SU-DHL-6 (cell line): ENCODE measurements around the gene KIF16B.

Experiments used
- H2AFZ ChIP-seq: fragments of 200-600 bp; sonication (generic); 2 replicates; pipeline ENCODE4 v1.6.1; 2014; ENCODE audit warnings: low read depth, mild to moderate bottlenecking, moderate library complexity, mixed read lengths, antibody characterized with exemption, low read length; ENCODE audit not compliant: severe bottlenecking
- H3F3A ChIP-seq: fragments of 200-600 bp; shearing (Covaris generic); 2 replicates; pipeline ENCODE4 v1.6.0; 2016; ENCODE audit warnings: antibody characterized with exemption, mild to moderate bottlenecking; ENCODE audit not compliant: insufficient read depth
- H3K27ac ChIP-seq: fragments of 200-600 bp; sonication (generic); 2 replicates; pipeline ENCODE4 v1.5.1; 2016; ENCODE audit warnings: low read depth, mild to moderate bottlenecking, low read length, moderate library complexity, mixed read lengths
- H3K27me3 ChIP-seq: fragments of 200-600 bp; sonication (generic), shearing (Covaris generic); 2 replicates; pipeline ENCODE4 v1.6.0; 2014; ENCODE audit warnings: mild to moderate bottlenecking, low read length
- H3K36me3 ChIP-seq: fragments of 200-600 bp; sonication (generic); 2 replicates; pipeline ENCODE4 v1.6.1; 2014; ENCODE audit warnings: mild to moderate bottlenecking, low read length, mixed read lengths
- H3K4me2 ChIP-seq: fragments of 300-600, 200-600 bp; shearing (Covaris generic), sonication (generic); 2 replicates; pipeline ENCODE4 v1.6.0; 2014; ENCODE audit warnings: low read length, low read depth, mild to moderate bottlenecking; ENCODE audit not compliant: poor library complexity, severe bottlenecking
- H3K4me3 ChIP-seq: fragments of 200-600 bp; sonication (generic); 2 replicates; pipeline ENCODE4 v1.5.1; 2014; ENCODE audit warnings: antibody characterized with exemption, low read length, mild to moderate bottlenecking, mixed read lengths; ENCODE audit not compliant: insufficient read depth, poor library complexity, severe bottlenecking
- H3K79me2 ChIP-seq: fragments of 200-600 bp; sonication (generic); 2 replicates; pipeline ENCODE4 v1.6.1; 2014; ENCODE audit warnings: mild to moderate bottlenecking, low read length, moderate library complexity; ENCODE audit not compliant: insufficient read depth
- H3K9ac ChIP-seq: fragments of 200-600 bp; sonication (generic); 2 replicates; pipeline ENCODE4 v1.7.0; 2014; ENCODE audit warnings: mild to moderate bottlenecking, low read length
- H3K9me2 ChIP-seq: fragments of 200-600 bp; sonication (generic); replicated peaks from 2 replicates; pipeline ENCODE4 v1.6.1; 2014; ENCODE audit warnings: low read length; ENCODE audit not compliant: insufficient read depth
- H3K9me3 ChIP-seq: fragments of 200-600 bp; sonication (generic); 2 replicates; pipeline ENCODE4 v1.6.1; 2014; ENCODE audit warnings: low read length, mixed read lengths; ENCODE audit not compliant: insufficient read depth
- H4K20me1 ChIP-seq: fragments of 200-600 bp; sonication (generic); 2 replicates; pipeline ENCODE4 v1.6.1; 2014; ENCODE audit warnings: low read depth, mild to moderate bottlenecking, antibody characterized with exemption, low read length, moderate library complexity, mixed read lengths
- EZH2phosphoT487 ChIP-seq: fragments of 200-600 bp; sonication (generic), shearing (Covaris generic); conservative IDR thresholded peaks from 2 replicates; pipeline ENCODE4 v1.6.1; 2018; ENCODE audit warnings: mild to moderate bottlenecking, antibody characterized with exemption, low read length, moderate library complexity, mixed read lengths
- TF ChIP-seq, protein P1 (sequence below): fragments of 200-600 bp; sonication (generic); IDR thresholded peaks from one replicate; pipeline ENCODE4 v1.5.1; 2017; ENCODE audit warnings: antibody characterized with exemption, mild to moderate bottlenecking, low read length, moderate library complexity; ENCODE audit not compliant: insufficient read depth, poor library complexity, severe bottlenecking

Gene KIF16B

DNA sequence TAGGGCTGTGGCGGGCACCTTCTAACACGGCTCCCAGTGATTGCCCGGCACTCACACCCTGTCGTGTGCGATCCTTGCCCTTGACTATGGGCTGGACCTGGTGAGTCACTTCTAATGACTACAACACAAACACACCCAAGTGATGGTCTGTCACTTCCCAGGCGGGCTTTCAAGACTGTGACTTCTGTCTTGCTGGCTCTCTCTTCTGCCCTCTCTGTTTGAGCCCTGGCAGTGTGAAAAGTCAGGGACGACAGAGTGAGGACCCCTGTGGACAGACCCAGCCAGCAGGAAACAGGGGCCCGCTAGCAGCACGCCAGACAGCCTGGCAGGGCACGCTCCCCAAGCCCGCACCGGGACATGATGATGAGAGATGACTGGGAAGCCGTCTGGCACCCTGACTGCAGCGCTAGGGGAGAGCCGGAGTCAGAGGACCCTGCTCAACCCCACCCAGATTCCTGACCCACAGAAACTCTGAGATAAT lies 43.0 kb downstream of the KIF16B start:
- no peak overlapping the region for H3K9ac ChIP-seq
- H2AFZ ChIP-seq = no peak overlapping the region
- no peak overlapping the region for H3K4me2 ChIP-seq
- H3K4me3 ChIP-seq = no peak overlapping the region
- TF ChIP-seq, protein P1, sequence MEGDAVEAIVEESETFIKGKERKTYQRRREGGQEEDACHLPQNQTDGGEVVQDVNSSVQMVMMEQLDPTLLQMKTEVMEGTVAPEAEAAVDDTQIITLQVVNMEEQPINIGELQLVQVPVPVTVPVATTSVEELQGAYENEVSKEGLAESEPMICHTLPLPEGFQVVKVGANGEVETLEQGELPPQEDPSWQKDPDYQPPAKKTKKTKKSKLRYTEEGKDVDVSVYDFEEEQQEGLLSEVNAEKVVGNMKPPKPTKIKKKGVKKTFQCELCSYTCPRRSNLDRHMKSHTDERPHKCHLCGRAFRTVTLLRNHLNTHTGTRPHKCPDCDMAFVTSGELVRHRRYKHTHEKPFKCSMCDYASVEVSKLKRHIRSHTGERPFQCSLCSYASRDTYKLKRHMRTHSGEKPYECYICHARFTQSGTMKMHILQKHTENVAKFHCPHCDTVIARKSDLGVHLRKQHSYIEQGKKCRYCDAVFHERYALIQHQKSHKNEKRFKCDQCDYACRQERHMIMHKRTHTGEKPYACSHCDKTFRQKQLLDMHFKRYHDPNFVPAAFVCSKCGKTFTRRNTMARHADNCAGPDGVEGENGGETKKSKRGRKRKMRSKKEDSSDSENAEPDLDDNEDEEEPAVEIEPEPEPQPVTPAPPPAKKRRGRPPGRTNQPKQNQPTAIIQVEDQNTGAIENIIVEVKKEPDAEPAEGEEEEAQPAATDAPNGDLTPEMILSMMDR = no peak
- no peak for TF ChIP-seq EZH2phosphoT487
- H4K20me1 ChIP-seq = no peaks in the 10 kb centered on the region
- no peaks in the 10 kb centered on the region for H3K36me3 ChIP-seq
- H3K9me2 ChIP-seq = no peaks in the 10 kb centered on the region
- no peaks in the 10 kb centered on the region for H3K27me3 ChIP-seq
- H3K9me3 ChIP-seq = no peaks in the 10 kb centered on the region
- H3K79me2 ChIP-seq = no peaks in the 10 kb centered on the region
- H3F3A ChIP-seq = no peaks in the 10 kb centered on the region
- no peak overlapping the region for H3K27ac ChIP-seq

DNA sequence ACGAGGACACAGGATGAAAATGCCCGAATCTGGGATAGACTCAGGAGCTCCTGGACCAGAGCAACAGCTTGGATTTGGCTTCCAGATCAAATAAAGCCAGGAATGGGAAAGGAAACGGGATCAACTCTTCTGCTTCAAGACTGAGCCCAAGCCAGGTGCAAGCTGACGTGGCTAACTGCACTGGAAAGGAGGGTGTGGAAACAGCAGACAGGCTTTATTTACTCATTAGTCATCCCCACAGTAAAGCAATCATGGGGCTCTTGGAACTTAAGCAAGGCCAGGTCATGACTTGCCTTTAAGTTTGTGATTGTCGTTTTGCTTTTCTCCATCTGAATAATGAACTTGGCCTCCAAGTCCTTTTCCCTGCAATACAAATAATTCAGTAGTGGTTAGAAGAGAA lies 45.2 kb downstream of the KIF16B start:
- TF ChIP-seq, protein P1 = no peak
- TF ChIP-seq EZH2phosphoT487 = no peak
- Histone ChIP-seq H3K79me2 (no peaks in the 10 kb centered on the region), H3K4me3 (no peak overlapping the region), H3K27me3 (no peaks in the 10 kb centered on the region), H3K27ac (no peak overlapping the region), H3K9ac (no peak overlapping the region), H3K4me2 (no peak overlapping the region), H4K20me1 (no peaks in the 10 kb centered on the region), H2AFZ (no peak overlapping the region), H3K9me2 (no peaks in the 10 kb centered on the region), H3K36me3 (no peaks in the 10 kb centered on the region), H3F3A (no peaks in the 10 kb centered on the region), H3K9me3 (no peaks in the 10 kb centered on the region)

GRCh38 chr20:16527438-16527837 lies 45.8 kb downstream of the KIF16B start:
- H3K27ac ChIP-seq = no peak overlapping the region
- TF ChIP-seq, protein P1 = no peak
- no peak for TF ChIP-seq EZH2phosphoT487
- H3K27me3 ChIP-seq = no peaks in the 10 kb centered on the region
- no peaks in the 10 kb centered on the region for H3K36me3 ChIP-seq
- H2AFZ ChIP-seq = no peak overlapping the region
- H3K9ac ChIP-seq = no peak overlapping the region
- no peak overlapping the region for H3K4me2 ChIP-seq
- H3K9me2 ChIP-seq = no peaks in the 10 kb centered on the region
- H3K4me3 ChIP-seq = no peak overlapping the region
- no peaks in the 10 kb centered on the region for H3F3A ChIP-seq
- H3K79me2 ChIP-seq = no peaks in the 10 kb centered on the region
- H4K20me1 ChIP-seq = no peaks in the 10 kb centered on the region
- no peaks in the 10 kb centered on the region for H3K9me3 ChIP-seq
